ENCODE data around the gene ZMYM2.

The ZMYM2 gene

DNA sequence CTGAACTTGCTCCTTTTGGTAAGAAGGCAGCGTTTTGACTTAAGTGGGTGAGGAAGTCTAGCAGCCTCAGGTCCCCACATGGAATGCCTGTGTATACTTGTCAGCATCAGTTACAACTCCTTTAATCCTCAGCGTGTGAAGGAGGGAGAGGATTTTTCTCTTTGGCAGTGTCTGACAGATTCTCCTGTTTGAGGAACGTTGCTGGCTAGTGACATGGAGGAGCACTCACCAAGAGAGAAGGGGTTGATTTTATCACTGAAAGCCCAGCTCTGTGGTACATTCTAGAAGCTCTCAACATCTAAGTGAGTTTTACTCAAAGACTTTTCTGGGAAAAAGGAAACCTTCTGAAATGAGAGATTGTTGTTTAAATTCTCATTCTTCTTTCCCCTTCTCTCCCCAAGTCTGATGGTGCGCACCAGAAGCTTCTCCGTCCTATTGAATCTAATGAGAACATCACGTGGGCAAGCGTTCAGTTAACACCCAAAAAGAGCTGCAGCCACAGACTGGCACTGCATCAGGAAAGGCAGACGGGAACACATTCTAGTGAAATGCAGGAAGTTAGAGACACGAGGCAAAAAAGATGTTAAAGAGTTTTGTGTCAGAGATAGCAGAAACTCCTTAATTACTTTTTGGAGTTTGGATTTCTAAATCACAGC lies 144.1 kb downstream of the ZMYM2 start:
- no peak for DNase-seq (ENCODE audit: low read depth in 2 of 2)

DNA sequence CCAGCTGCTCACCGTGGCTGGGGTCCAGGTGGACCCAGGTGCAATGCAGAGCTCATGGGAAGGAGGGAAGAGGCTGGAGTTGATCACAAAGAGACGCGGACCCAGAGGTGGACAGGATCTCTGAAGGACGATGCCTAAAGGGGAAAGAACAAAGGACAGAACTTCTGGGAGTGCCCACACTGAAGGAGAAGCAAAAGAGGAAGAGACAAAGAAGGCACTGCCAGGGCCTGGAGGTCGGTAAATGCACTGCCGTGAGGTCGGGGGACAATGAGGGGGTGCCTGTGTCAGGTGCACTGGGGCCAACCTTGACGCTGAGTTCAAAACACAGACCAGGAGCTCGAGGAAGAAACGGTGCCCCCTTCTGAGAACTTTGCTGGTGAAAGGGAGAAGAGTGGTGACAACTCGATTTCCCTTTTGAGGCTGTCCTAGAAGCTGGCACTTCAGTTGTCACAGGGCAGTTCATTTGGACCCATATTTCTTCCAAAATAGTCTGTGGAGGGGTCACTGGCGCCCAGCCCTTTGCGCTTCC lies 146.7 kb downstream of the ZMYM2 start:
- DNase-seq (ENCODE audit: low read depth in 2 of 2): no peak

DNA sequence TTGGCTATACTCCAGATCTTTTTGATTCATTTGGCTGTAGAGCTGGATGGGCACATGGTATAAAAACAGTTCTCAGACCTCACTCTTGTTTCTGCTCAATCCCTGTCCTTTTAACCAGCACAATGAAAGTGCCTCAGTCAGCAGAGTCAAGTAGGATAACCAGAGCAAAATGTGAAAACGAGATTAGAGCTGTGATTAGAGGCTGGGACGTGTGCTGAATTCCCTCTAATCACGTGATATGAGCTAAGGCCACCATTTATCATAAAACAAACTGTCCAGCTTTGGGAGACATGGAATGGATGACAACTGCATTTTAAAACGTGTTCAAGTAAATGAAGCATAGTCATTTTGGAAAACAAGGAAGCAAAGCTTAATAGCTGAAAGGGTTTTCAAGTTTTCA lies 148.2 kb downstream of the ZMYM2 start:
- no peak for DNase-seq (ENCODE audit: low read depth in 2 of 2)

DNA sequence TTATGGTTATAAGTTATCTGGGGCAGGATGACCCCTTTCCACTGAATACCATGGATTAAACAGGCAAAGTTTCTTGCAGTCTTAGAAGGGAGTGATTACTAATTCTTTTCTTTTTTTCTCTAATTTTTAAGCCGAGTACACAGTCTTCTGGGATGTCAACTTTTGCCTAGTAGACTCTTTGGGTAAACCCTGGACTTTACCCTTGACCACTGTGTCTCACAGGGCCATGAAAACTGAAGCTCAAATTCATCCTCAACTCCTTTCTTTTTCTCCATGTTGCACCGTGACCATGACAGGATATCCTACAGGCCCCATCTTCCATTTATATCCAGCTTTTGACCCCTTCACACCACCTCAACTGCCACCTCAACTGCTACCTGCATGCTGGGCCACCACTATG lies 150.5 kb downstream of the ZMYM2 start:
- DNase-seq (ENCODE audit: low read depth in 2 of 2): no peak

DNA sequence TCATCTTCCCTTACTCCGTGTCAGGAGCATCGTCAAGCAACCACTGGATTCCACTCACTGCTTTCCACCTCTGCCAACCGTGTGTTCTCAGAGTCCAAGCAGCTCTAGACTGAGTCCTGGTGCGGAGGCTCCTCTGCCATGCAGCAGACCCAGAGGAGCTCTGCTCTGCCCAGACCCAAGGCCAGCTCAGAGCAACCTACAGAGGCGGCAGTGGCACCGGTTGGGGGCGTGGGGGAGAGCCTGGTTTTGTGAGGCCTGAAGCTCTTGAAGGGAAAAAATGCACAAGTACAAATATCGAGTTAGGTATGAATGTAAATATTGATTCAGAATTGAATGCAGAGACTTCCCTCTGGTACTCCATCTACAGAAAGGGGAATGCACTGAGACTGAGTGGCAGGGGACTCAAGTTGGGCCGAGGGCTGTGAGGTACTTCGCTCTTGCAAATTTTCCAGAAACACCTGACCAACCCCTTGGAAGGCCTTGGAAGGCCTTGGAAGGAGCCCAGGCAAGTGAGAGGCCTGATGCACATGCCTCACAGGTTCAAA lies 155.6 kb downstream of the ZMYM2 start:
- no peak for DNase-seq (ENCODE audit: low read depth in 2 of 2)

DNA sequence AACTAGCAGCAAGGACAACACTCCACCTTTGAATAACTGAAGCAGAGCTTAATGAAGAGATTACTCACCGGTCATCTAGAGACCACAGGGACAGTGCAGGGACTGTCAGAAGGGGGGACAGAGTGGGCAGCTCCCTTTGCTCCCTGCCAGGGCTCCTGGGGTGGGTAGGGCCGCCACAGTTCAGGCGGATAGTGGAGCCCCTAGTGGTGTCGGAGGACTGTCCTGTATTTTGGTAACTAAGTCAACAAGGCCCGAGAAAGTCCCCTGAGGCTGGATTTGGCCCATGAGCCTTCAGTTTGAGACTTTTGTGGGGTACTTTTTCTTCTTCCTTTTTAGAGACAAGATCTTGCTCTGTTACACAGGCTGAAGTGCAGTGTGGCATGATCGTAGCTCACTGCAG lies 157.7 kb downstream of the ZMYM2 start:
- DNase-seq (ENCODE audit: low read depth in 2 of 2): no peak

DNA sequence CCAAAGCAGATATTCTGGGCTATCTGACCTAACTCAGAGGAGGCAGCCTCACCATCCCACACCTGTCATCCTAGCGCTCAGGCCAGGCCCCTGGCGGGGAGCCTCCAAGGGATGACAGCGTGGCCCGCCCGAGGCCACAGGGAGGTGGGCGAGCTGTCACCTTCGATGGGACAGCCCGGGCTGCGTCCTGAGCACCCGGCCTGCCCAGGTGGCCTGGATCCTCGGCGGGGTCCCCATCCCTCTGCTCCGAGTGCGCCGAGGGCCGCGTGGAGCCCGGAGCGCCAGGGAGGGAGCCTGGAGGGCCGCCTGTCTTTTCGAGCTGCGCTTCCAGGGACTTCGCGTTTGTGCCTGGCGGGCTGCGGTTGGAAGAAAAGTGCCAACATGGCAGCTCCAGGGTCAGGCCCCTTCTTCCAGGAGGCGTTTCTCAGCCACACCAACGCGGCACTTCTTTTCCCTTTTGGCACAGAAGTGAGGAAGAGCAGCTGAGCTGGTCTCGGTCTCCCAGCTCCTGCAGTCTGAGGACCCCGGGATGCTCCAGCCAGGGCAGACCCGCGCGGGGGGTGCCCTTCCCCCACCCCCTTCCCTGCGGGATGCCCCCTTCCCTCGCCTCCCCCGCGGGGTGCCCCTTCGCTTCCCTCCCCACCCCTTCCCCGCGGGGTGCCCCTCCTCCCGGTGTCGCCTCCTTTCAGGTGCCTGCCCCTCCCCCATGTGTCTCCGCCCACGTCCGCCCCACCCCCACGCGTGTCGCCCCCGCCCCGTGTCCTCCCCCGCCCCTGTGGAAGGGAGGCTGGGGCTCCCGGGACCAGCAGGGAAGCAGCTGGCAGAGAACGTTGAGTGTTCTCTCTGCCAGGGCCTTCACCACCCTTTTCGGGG lies 160.0 kb downstream of the ZMYM2 start:
- DNase-seq (ENCODE audit: low read depth in 2 of 2): peak in 1 of 2 donors; percentile 29

DNA sequence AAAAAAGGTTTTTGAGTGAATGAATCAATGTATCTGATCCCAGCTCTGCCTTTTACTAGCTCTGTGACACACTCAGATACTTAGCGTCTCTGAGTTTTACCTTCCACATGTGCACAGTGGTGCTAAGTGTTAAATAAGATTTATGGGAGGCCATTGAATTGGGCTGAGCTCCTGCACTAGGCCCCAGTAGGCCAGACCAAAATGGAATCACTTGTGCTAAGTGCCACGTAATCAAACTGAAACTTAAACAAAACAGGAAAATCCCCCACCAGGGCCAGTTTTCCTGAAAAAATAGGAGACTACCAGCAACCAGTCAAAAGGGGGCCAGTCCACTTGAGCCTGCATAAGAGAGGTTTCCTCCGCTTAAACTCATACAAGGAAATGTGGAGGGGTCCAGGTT lies 161.4 kb downstream of the ZMYM2 start:
- DNase-seq (ENCODE audit: low read depth in 2 of 2): no peak

DNA sequence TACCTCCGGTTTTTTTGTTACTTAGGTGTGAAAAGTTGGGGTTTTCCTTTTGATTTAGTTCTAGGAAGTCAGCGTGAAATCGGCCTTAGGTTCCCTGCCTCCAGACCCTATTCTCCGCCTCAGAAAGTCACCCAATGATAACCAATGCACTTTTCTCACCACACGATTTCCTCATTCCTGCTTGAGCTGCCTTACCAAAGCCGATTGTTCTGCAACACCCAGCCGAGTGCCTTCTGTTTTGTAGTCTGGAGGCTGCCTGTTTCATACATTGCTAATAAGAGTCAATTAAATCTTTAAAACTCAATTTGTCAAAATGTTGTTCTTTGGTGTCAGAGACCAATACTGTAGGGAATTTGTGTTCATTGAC lies 162.6 kb downstream of the ZMYM2 start:
- no peak for DNase-seq (ENCODE audit: low read depth in 2 of 2)

DNA sequence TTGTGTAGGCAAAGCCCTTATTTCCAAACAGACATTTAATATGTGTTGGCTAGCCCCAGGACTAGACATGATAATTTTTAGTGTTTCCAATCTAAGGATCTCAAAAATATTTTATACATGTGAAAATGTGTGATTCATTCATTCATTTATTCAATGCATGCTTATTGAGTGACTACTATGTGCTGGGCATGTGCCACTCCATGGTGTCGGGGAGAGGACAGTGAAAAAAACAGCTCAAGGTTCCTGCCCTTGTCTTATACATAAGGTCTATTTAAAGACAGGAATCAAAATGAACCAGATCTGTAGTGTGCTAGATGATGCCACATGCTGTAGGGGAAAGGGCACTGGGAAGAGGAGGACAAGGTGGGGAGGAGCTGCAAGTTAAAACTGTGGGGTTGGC lies 165.8 kb downstream of the ZMYM2 start:
- no peak for DNase-seq (ENCODE audit: low read depth in 2 of 2)

DNA sequence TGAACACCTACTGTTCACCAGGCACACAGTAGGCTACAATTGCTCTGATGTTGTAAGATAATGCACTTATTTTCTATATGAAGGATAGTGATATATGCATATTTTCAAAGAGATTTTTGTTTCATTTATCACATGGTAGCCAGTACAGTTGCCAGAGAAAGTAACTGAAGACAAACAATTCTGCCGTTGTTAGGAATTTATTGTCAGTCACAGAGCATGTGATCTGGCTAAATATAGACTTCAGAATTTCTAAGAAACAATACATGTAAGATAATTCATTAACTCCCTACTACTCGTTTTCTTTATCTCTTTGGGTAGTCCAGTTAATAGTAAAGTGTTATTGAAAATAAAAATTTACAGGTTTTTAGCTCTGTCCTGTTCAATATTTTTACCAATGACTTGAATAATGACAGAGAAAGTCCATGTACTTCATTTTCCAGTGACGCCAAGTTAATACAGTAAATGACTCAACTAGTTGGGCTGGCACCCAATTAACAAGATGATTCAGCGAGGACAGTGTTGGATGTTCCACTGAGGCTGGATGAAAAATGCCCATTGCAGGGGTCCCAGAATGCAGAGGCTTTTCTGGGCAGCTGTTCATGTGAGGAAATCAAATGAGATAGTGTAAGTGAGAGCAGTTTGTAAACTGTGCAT lies 166.7 kb downstream of the ZMYM2 start:
- DNase-seq (ENCODE audit: low read depth in 2 of 2): no peak

DNA sequence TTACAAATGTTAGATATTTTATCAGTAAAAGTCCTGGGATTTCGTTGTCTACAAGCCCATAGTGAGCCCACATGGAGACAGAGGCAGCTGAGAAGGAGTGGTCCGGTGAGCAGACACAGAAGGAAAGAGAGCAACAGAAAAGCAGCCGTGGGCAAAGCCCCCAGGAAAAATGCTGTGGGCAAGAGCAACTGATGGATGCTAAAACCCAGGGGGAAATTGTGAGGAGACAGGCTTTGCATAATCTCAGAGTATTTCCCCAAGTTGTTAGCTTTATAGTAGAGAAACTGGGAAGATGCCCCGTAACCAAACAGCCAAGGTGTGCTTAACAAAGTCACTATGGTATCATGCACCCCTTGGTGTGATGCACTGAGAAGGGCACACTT lies 167.2 kb downstream of the ZMYM2 start:
- no peak for DNase-seq (ENCODE audit: low read depth in 2 of 2)

DNA sequence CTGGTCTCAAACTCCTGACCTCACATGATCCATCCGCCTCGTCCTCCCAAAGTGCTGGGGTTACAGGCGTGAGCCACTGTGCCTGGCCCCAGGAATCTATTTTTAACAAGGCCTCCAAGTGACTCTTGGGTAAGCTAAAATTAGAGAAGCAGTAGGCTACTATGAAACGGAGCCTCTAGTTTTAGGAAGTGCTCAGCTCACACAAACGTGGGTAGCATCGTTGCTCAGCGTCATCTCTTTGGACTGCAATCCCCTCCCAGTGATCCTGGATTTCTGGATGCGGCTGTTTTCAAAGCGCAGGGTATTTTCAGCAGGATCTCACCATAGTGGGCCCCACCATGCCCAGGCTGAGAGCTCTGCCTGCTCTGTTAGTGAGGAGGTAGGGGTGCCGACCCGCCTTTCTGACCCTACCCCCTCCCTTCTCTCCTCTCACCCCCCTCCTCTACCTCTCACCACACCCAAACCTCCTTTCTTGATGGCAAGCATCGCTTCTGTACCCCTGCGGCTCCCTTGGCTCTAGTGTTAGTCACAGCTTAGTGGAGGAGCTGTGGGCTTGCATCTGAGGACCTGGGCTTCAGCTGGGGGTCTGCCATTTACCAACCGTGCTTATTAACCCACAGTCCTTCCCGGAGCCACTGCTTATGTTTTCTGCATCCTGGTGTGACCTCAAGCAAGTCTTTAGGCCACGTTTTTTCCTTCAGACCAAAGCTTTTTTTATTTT lies 168.2 kb downstream of the ZMYM2 start:
- no peak for DNase-seq (ENCODE audit: low read depth in 2 of 2)

DNA sequence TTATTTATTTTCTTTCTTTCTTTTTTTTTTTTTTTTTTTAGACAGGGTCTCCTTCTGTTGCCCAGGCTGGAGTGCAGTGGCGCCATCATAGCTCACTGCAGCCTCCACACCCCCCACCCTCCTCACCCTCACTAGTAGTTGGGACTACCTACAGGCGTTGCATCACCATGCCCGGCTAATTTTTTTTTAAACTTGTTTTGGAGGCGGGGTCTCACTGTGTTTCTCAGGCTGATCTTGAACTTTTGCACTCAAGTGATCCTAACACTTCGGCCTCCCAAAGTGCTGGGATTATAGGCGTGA lies 168.7 kb downstream of the ZMYM2 start:
- DNase-seq (ENCODE audit: low read depth in 2 of 2): no peak

DNA sequence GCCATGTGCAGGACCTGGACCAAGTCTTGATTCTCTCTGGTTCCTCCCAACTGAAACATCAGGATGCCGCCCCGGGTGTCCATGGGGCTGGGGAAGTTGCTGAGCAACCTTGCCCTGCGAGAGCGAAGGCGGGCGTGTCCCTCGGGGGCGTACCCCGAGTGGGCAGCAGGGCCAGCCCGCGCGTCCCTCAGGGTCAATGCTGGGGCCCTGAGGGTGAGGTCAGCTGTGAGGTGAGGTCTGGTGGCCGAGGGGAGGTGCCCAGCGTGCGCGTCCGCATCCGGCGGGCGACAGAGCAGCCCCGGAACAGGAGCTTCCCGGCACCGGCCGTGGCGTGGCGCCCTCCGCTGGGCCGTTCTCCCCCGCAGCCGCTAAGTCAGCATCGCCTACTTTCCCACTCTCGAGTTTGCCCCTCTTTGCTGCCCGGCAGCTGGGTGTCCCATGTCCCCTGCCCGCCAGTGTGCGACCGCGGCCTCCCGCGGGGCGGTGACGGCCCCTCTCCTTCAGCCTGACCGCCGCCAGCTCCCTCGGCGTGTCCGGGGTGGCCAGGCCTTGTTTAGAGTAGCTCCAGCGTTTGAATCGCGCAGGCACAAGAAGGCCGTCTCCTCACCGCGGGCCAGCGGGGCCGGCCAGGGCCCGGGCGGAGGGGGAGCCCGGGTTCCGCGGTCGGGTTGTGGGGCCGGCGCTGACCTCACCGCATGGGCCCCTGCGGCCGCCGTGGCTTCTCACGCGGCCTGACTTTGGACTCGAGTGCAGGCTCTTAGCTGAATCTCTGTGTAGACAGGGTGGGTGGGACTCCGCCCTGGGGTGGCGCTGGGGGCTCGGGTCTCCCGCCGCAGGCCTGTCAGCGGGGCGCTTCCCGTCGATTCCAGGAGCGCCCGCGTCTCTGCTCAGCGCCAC lies 169.3 kb downstream of the ZMYM2 start:
- DNase-seq (ENCODE audit: low read depth in 2 of 2): no peak

DNA sequence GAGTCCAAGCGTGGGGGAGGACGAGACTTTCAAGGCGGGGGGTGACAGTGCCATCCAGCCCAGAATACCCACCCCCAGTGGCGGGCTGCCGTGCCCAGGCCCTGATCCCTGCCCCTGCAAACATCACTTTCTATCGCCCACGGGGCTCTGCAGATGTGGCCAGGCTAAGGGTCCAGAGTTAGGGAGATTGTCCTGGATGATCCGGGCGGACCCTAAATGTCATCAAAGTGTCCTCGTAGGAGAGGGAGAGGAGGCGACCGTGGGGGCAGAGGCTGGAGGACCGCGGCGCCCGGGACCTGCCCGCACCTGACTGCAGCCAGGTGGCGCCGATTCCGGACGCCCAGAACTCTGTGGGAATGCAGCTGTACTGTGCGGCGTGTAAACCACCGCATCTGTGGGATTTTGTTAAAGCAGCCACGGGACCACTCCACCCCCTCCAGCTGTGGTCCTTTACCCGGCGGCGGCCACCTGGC lies 170.0 kb downstream of the ZMYM2 start:
- no peak for DNase-seq (ENCODE audit: low read depth in 2 of 2)

DNA sequence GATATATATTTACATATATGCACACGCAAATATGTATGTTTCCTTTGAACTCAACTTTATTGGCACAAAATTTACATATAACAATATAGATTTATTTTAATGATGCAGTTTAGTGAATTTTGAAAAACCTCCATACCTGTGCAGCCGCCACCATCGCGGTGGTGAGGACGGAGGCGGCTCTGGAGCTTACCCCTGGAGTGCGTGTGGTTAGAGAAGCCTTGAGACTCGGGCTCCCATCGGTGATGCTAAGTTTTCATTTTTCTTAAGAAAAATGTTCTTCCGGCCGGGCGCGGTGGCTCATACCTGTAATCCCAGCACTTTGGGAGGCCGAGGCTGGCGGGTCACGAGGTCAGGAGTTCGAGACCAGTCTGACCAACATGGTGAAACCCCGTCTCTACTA lies 170.5 kb downstream of the ZMYM2 start:
- DNase-seq (ENCODE audit: low read depth in 2 of 2): no peak

DNA sequence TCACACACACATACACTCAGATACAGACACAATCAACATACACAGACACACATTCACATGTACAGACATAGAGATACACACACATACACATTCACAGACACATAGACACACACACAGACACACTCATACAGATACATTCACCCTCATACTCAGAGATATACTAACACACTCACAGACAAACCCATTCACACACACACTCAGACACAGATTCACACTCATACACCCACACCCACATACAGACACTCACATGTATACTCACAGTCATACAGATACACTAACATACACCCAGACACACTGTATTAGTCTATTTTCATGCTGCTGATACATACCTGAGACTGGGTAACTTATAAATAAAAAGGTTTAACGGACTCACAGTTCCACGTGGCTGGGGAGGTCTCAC lies 171.5 kb downstream of the ZMYM2 start:
- DNase-seq (ENCODE audit: low read depth in 2 of 2): no peak

DNA sequence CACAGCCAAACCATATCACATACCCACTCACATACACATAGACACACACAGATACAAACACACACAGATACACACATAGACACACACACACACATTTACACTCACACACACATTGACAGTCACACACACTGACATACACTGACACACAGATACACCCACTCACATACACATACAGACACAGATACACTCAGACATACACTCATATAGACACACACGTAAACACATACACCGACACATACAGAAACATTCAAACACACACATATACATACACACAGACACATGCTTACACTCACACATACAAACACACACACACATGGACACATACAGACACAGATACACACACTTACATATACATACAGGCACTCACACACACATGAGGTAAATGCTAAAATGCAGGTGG lies 172.1 kb downstream of the ZMYM2 start:
- no peak for DNase-seq (ENCODE audit: low read depth in 2 of 2)

DNA sequence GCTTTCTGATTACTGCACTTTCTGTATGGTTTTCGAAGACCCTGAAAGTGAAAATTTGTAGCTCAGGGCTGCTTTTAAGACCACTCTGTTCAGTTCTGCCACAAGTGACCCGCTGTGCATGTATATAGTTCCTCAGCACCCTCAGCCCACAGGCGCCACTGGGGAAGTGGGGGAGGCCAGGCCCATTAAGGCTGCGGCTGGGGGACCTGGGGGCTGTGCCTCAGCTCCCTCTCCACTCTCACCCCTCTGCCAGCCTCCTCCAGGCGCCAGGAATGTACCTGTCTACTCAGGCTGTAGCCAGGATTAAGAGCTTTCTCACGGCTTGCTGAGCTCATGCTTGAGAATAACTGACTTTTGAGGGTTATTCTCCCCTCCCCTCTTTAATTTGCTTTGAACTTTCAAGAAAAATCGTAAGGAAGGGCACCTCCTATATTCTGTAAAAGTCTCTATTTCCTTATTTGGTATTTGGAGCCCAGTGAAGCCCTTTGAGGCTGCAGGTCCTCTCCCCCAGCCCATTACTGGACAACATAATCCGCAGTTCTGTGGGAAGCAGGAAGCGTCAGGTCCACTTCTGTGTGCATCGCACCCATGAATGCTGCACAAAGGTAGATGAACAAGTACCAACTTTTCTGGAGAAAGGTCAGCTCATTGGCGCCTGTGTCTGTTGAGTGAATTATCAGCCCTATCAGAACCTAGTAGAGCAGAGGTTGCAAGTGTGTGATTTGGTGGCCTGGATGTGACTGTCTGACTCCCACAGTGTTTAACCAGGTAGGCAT lies 172.7 kb downstream of the ZMYM2 start:
- no peak for DNase-seq (ENCODE audit: low read depth in 2 of 2)

Measured in stimulated activated CD8-positive, alpha-beta memory T cell treated with anti-CD3 and anti-CD28 coated beads, Interleukin-7, amount 100 ng/mL, for 1 hour (primary cell).